ENCODE measurements around the gene SFXN4. TPM values are rescaled to one million over a fixed set of nuclear protein-coding genes. Genes with fewer than 3 reads are reported as not detected.
A peak's percentile ranks its signal among the peaks of the same experiment; 100 is the strongest.

SFXN4 gene
- total and polyA plus RNA-seq, 4 donors: 10.6 to 40.4 (median 22.0) TPM

DNA sequence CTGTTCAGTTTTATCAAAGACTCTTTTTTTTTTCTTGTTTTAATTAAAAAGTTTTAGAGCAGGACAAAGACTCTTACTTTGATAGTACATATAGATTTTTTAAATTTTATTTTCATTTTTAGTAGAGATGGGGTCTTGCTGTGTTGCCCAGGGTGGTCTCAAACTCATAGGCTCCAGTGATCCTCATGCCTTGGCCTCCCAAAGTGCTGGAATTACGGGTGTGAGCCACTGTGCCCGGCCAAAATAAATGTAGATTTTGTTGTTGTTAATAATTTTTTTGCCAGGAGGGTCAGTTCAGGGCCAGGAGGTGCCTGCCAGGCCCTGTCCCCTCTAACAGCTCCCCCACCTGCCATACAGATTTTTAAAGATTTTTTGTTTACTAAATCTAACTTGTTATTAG lies 44.6 kb downstream of the SFXN4 start:
- DNase-seq: no peak
- TF ChIP-seq, protein P1, sequence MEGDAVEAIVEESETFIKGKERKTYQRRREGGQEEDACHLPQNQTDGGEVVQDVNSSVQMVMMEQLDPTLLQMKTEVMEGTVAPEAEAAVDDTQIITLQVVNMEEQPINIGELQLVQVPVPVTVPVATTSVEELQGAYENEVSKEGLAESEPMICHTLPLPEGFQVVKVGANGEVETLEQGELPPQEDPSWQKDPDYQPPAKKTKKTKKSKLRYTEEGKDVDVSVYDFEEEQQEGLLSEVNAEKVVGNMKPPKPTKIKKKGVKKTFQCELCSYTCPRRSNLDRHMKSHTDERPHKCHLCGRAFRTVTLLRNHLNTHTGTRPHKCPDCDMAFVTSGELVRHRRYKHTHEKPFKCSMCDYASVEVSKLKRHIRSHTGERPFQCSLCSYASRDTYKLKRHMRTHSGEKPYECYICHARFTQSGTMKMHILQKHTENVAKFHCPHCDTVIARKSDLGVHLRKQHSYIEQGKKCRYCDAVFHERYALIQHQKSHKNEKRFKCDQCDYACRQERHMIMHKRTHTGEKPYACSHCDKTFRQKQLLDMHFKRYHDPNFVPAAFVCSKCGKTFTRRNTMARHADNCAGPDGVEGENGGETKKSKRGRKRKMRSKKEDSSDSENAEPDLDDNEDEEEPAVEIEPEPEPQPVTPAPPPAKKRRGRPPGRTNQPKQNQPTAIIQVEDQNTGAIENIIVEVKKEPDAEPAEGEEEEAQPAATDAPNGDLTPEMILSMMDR (IDR thresholded peaks at IDR 0.05; ENCODE audit: control extremely low read depth, extremely low read depth): no peak
- Histone ChIP-seq H3K9ac (ENCODE audit: insufficient read depth in 1 of 2, low read length in 2 of 2) (no peak overlapping the region), H3K9me3 (ENCODE audit: control insufficient read depth in 4 of 4, insufficient read depth in 3 of 4, low read length in 3 of 4) (no peaks in the 10 kb centered on the region), H3K27me3 (ENCODE audit: control insufficient read depth in 3 of 3, insufficient read depth in 3 of 3, low read length in 2 of 3) (no peaks in the 10 kb centered on the region), H3K4me3 (no peak overlapping the region), H3K27ac (ENCODE audit: low read depth in 1 of 2, low read length in 1 of 2) (no peak overlapping the region), H3K36me3 (ENCODE audit: control insufficient read depth in 4 of 4, insufficient read depth in 4 of 4, low read length in 4 of 4) (peaks cover 10 to 25% (median 22%) of the 10 kb centered on the region in 4 donors), H3K4me1 (ENCODE audit: control insufficient read depth in 5 of 5, insufficient read depth in 5 of 5, low read length in 5 of 5) (no peaks in the 10 kb centered on the region)
- no peak for ATAC-seq (ENCODE audit: insufficient read depth, low FRiP score)
- 93 to 96% methylated on average over 2 of the region's 2 CpGs for WGBS, 2 donors

DNA sequence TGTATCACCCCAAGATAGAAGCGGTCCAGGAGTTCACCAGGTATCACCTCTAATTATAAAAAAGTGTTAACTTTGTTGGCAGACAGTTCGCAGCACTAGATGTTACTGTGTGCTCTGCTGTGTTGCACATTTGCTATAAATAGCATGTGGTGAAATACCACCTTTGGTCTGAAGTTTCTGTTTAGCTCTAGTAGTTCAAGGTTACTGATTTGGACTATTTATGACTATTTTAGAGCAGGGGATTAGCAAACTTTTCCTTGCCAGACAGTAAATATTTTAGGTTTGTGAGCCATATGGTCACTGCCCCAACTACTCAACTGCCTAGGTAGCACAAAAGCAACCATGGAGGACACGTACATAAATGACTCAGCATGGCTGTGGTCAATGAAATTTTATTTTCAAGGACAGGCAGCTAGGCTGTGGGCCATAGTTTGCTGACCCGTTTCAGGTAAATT lies 45.1 kb downstream of the SFXN4 start:
- Histone ChIP-seq H3K9ac (ENCODE audit: insufficient read depth in 1 of 2, low read length in 2 of 2) (no peak overlapping the region), H3K27me3 (ENCODE audit: control insufficient read depth in 3 of 3, insufficient read depth in 3 of 3, low read length in 2 of 3) (no peaks in the 10 kb centered on the region), H3K4me1 (ENCODE audit: control insufficient read depth in 5 of 5, insufficient read depth in 5 of 5, low read length in 5 of 5) (no peaks in the 10 kb centered on the region), H3K27ac (ENCODE audit: low read depth in 1 of 2, low read length in 1 of 2) (peak overlapping the region in 1 of 2 donors; percentile 75), H3K4me3 (no peak overlapping the region), H3K36me3 (ENCODE audit: control insufficient read depth in 4 of 4, insufficient read depth in 4 of 4, low read length in 4 of 4) (peaks cover 7 to 22% (median 21%) of the 10 kb centered on the region in 4 donors), H3K9me3 (ENCODE audit: control insufficient read depth in 4 of 4, insufficient read depth in 3 of 4, low read length in 3 of 4) (no peaks in the 10 kb centered on the region)
- TF ChIP-seq, protein P1 (IDR thresholded peaks at IDR 0.05; ENCODE audit: control extremely low read depth, extremely low read depth): no peak
- 62 to 78% methylated on average over 4 of the region's 4 CpGs for WGBS, 2 donors
- DNase-seq: no peak
- ATAC-seq (ENCODE audit: insufficient read depth, low FRiP score): no peak

DNA sequence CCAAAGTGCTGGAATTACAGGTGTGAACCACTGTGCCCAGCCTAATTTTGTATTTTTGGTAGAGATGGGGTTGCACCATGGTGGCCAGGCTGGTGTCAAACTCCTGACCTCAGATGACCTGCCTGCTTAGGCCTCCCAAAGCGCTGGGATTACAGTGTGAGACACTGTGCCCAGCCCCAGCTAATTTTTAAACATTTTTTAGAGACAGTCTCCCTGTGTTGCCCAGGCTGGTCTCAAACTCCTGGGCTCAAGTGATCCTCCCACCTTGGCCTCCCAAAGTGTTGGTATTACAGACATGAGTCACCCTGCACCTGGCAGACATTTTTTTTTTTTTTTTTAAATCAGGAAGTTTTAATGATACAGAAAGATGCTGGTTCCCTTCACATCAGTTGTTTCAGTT lies 46.1 kb downstream of the SFXN4 start:
- Histone ChIP-seq H3K4me3 (no peak overlapping the region), H3K36me3 (ENCODE audit: control insufficient read depth in 4 of 4, insufficient read depth in 4 of 4, low read length in 4 of 4) (peaks cover 9 to 22% (median 19%) of the 10 kb centered on the region in 4 donors), H3K4me1 (ENCODE audit: control insufficient read depth in 5 of 5, insufficient read depth in 5 of 5, low read length in 5 of 5) (no peaks in the 10 kb centered on the region), H3K27ac (ENCODE audit: low read depth in 1 of 2, low read length in 1 of 2) (no peak overlapping the region), H3K27me3 (ENCODE audit: control insufficient read depth in 3 of 3, insufficient read depth in 3 of 3, low read length in 2 of 3) (no peaks in the 10 kb centered on the region), H3K9ac (ENCODE audit: insufficient read depth in 1 of 2, low read length in 2 of 2) (no peak overlapping the region), H3K9me3 (ENCODE audit: control insufficient read depth in 4 of 4, insufficient read depth in 3 of 4, low read length in 3 of 4) (no peaks in the 10 kb centered on the region)
- DNase-seq: no peak
- TF ChIP-seq, protein P1 (IDR thresholded peaks at IDR 0.05; ENCODE audit: control extremely low read depth, extremely low read depth): no peak
- WGBS, 2 donors: 73 to 98% methylated on average over 1 of the region's 1 CpG
- ATAC-seq (ENCODE audit: insufficient read depth, low FRiP score): no peak

DNA sequence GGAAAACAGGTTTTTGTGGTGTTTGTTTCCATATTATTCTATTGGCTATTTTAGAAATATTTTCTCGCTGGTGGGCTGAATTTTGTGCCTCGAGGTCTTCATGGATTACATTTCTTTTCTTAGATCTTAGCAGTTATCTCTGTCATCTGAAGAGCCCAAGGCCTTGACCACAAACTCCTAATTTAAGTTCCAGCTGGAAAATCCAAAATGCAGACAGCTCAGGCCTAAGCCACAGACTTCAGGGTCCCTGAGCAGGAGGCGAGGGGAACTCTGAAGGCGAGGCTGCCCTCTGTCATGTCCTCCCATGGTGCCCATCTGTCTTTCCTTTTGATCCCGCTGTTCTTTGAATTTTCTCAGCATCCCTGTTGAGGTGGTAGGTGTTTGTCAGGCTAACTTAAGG lies 47.3 kb downstream of the SFXN4 start:
- TF ChIP-seq, protein P1 (IDR thresholded peaks at IDR 0.05; ENCODE audit: control extremely low read depth, extremely low read depth): no peak
- H3K27ac ChIP-seq (ENCODE audit: low read depth in 1 of 2, low read length in 1 of 2): no peak overlapping the region
- H3K9me3 ChIP-seq (ENCODE audit: control insufficient read depth in 4 of 4, insufficient read depth in 3 of 4, low read length in 3 of 4): no peaks in the 10 kb centered on the region
- H3K9ac ChIP-seq (ENCODE audit: insufficient read depth in 1 of 2, low read length in 2 of 2): no peak overlapping the region
- H3K27me3 ChIP-seq (ENCODE audit: control insufficient read depth in 3 of 3, insufficient read depth in 3 of 3, low read length in 2 of 3): no peaks in the 10 kb centered on the region
- WGBS, 2 donors: 95 to 97% methylated on average over 5 of the region's 5 CpGs
- H3K4me3 ChIP-seq: no peak overlapping the region
- ATAC-seq (ENCODE audit: insufficient read depth, low FRiP score) (no peak), DNase-seq (no peak)
- no peaks in the 10 kb centered on the region for H3K4me1 ChIP-seq (ENCODE audit: control insufficient read depth in 5 of 5, insufficient read depth in 5 of 5, low read length in 5 of 5)
- peaks cover 17 to 25% (median 22%) of the 10 kb centered on the region in 4 donors for H3K36me3 ChIP-seq (ENCODE audit: control insufficient read depth in 4 of 4, insufficient read depth in 4 of 4, low read length in 4 of 4)

Data from lung (tissue), 12 donors.